IPS DF 6.9 (cell line): ENCODE data around the gene NLGN3.

Source experiments
- DNase-seq: peaks from one replicate; pipeline ENCODE4 v3.0.0-alpha.2; 2013; ENCODE audit warnings: low read depth, low spot score
- H3K27ac ChIP-seq: one replicate; pipeline ENCODE4 v1.5.1; 2013; ENCODE audit warnings: low read length, control low read depth
- H3K27me3 ChIP-seq: 2 replicates; pipeline ENCODE4 v1.6.1; 2013; ENCODE audit warnings: mild to moderate bottlenecking, low read length; ENCODE audit not compliant: control insufficient read depth, insufficient read depth
- H3K36me3 ChIP-seq: 2 replicates; pipeline ENCODE4 v1.6.1; 2013; ENCODE audit warnings: low read length; ENCODE audit not compliant: control insufficient read depth, insufficient read depth
- H3K4me1 ChIP-seq: 2 replicates; pipeline ENCODE4 v1.6.1; 2013; ENCODE audit warnings: low read length; ENCODE audit not compliant: control insufficient read depth, insufficient read depth
- H3K4me3 ChIP-seq: 2 replicates; pipeline ENCODE4 v1.5.1; 2013; ENCODE audit warnings: mild to moderate bottlenecking, low read length
- H3K9me3 ChIP-seq: 2 replicates; pipeline ENCODE4 v1.6.1; 2013; ENCODE audit warnings: low read length, inconsistent platforms; ENCODE audit not compliant: control insufficient read depth, insufficient read depth
- WGBS: extraction: QIAGEN DNeasy Blood & Tissue Kit; methylation state at CpG from one replicate; pipeline ENCODE4 v1.1.7; 2013; ENCODE audit warnings: mixed read lengths, missing lambda C conversion rate; ENCODE audit not compliant: insufficient read length, insufficient coverage; 5-methylcytosine and 5-hydroxymethylcytosine counted together

NLGN3 gene

DNA sequence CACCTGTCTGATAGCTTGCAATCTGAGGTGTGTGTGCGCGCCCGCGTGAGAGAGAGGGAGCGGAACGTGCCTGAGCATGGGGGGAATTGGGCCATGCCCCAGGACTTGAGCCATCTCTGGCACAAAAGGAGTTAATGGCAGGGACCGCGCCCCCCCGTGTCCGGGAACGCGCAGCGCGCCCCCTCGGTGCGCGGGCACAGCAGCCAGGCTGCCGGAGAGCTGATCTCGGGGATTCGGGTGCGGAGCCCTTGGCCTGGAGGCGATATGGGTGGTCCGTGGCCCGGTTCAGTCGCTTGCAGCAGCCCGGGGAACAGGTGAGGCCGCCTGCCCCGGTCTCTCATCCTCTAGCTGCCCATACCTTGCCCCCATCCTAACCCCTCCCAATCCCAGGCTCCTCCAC, at the start of gene NLGN3:
TSS of gene NLGN3 (plus strand) at position 191 of the 400 bp plus-strand sequence. CDS start 2,909 bp downstream, outside the sequence.
- Histone ChIP-seq H3K9me3 (no peaks in the 10 kb centered on the region), H3K4me3 (peak within 1 kb of the TSS; percentile 55; the same call in 1 of the 2 replicates), H3K4me1 (peaks cover 2% of the 10 kb centered on the region), H3K36me3 (peaks cover 6% of the 10 kb centered on the region; the same call in 1 of the 2 replicates), H3K27me3 (no peaks in the 10 kb centered on the region), H3K27ac (no peak within 1 kb of the TSS)
- DNase-seq, result no peak
- WGBS, result no CpG with 5 or more reads among the region's 28 CpGs

DNA sequence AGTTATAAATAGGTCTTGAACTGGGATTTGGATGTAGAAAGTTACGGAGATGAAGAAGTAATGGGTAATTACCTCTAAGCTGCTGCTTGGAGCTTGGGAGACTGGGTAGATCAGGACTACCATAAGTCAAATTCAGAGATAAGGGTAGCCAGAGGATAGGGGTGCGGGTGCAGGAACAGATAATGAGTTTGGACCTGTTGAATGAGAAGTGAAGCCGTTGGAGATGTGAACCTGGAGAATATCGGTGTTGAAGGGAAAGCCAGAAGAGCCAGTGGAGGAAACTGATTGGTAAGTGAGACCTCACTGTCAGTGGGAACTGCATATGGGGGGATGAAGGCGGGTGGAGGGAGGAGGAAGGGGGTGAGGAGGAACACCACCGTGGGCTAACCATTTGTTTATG, 49.6 kb upstream of the NLGN3 start:
- DNase-seq, result no peak
- Histone ChIP-seq H3K27me3 (no peaks in the 10 kb centered on the region), H3K9me3 (no peaks in the 10 kb centered on the region), H3K4me1 (peaks cover 4% of the 10 kb centered on the region; the same call in 1 of the 2 replicates), H3K36me3 (no peaks in the 10 kb centered on the region), H3K4me3 (peak overlapping the region; percentile 73; the same call in 1 of the 2 replicates), H3K27ac (no peak overlapping the region)
- WGBS, result no CpG with 5 or more reads among the region's 6 CpGs

DNA sequence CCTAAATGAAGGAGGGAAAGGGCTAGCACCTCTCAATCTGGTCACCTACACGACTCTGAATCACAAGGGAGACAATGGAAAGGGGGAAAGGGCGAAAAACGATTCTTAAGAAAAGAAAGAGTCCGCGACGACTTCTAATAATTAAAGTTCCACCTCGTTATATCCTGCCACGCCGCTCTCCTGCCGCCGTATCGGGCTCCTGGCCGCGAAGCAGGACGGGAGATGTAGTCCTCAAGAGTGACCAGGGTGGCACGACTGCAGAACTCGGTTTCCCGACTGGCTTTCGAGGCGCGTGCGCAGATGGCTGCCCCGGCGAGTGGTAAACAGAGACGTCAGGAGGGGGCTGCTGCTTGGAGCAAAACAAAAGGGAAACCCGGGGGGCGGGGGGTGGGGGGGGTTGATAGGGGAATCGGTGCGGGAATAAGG, 49.1 kb upstream of the NLGN3 start, which contains the start of gene FOXO4:
TSS of gene FOXO4 (plus strand) at position 297 of the 426 bp plus-strand sequence. CDS start 678 bp downstream, outside the sequence.
- Histone ChIP-seq H3K27ac (no peak within 1 kb of the TSS), H3K27me3 (no peaks in the 10 kb centered on the region), H3K4me1 (peaks cover 4% of the 10 kb centered on the region; the same call in 1 of the 2 replicates), H3K4me3 (peak within 1 kb of the TSS; percentile 73; the same call in 1 of the 2 replicates), H3K36me3 (no peaks in the 10 kb centered on the region), H3K9me3 (no peaks in the 10 kb centered on the region)
- DNase-seq, result no peak
- no CpG with 5 or more reads among the region's 29 CpGs for WGBS

DNA sequence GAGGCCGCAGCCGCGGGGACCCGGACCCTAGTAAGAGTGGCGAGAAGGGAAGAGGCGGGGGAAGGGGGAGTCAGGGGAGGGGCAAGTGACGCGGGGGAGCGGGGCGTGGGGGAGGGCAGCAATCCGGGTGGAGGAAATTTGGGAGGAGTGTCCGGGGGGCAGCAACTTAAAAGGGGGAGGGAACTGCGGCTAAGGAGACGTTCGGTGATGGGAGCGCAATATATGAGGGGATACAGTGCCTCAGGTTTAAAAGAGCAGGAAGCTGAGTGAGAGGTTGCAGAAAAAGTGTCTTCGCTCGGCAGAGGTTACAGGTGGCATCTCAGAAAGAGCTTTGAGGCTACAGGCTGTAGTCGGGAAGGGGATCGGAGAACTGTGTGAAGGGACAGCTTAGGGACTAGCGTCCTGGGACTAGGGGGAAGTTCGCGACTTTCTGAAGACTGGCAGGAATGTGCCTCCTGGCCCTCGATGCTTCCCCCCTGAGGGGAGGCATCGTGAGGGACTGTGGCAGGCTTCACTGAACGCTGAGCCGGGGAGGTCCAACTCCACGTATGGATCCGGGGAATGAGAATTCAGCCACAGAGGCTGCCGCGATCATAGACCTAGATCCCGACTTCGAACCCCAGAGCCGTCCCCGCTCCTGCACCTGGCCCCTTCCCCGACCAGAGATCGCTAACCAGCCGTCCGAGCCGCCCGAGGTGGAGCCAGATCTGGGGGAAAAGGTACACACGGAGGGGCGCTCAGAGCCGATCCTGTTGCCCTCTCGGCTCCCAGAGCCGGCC, 48.5 kb upstream of the NLGN3 start:
- peaks cover 4% of the 10 kb centered on the region; the same call in 1 of the 2 replicates for H3K4me1 ChIP-seq
- H3K27ac ChIP-seq, result no peak overlapping the region
- peak overlapping the region; percentile 73; the same call in 1 of the 2 replicates for H3K4me3 ChIP-seq
- no peak for DNase-seq
- no CpG with 5 or more reads among the region's 46 CpGs for WGBS
- H3K9me3 ChIP-seq, result no peaks in the 10 kb centered on the region
- H3K27me3 ChIP-seq, result no peaks in the 10 kb centered on the region
- H3K36me3 ChIP-seq, result no peaks in the 10 kb centered on the region

DNA sequence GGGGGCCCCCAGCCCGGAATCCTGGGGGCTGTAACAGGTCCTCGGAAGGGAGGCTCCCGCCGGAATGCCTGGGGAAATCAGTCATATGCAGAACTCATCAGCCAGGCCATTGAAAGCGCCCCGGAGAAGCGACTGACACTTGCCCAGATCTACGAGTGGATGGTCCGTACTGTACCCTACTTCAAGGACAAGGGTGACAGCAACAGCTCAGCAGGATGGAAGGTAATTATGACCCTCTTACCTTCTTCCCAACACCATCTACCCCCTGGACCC, 47.9 kb upstream of the NLGN3 start:
- Histone ChIP-seq H3K27ac (no peak overlapping the region), H3K9me3 (no peaks in the 10 kb centered on the region), H3K4me1 (peaks cover 4% of the 10 kb centered on the region; the same call in 1 of the 2 replicates), H3K36me3 (no peaks in the 10 kb centered on the region), H3K4me3 (peak overlapping the region; percentile 73; the same call in 1 of the 2 replicates), H3K27me3 (no peaks in the 10 kb centered on the region)
- DNase-seq, result no peak
- no CpG with 5 or more reads among the region's 9 CpGs for WGBS

DNA sequence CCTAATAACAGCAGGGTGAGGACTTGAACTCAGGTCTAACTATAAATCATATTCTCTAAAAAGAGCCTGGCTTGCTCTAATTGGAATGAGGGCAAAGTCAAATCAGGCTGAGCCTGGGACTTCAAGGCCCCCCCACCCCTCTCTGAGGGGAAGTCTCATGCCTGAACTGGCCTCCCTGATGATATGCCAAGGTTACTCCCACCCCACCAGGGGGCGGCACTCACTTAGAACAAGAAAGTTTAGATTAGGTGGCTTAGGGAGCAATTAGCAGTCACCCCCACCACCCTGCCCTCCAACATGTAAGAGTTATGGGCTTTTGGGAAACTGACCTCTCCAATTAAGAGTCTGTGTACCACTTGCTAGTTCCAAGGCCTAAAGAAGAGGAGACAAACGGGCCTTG, 46.3 kb upstream of the NLGN3 start:
- Histone ChIP-seq H3K36me3 (no peaks in the 10 kb centered on the region), H3K27ac (no peak overlapping the region), H3K27me3 (no peaks in the 10 kb centered on the region), H3K4me3 (no peak overlapping the region), H3K9me3 (no peaks in the 10 kb centered on the region), H3K4me1 (peaks cover 4% of the 10 kb centered on the region; the same call in 1 of the 2 replicates)
- DNase-seq, result no peak
- WGBS, result no CpG with 5 or more reads among the region's 2 CpGs

DNA sequence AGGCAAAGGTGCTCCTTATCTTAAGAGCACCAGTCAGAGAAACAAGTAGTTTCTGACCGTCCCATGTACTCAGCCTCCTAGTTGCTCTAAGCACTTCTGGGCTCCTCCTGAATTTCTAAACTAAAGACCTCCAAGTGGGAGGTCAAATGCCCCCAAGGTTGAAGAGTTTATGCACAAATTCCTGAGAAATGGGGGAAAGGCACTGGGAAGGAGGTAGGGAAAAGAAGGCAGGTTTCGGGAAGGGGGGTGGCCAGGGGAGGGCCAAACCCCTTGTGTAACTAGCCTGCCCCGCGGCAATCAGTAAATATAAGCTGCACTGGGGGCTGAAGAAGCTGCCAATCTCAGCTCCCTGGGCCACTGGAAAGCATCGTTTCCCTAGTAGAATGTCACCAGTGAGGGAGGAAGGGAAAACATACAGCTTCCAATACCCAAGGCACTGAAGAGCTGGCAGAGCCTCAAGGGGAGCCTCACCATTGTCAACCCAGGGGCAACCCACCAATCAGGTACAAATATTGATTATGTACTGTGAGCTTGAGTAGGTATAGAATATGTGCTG, 45.6 kb upstream of the NLGN3 start:
- no peak for DNase-seq
- WGBS, result no CpG with 5 or more reads among the region's 5 CpGs
- no peaks in the 10 kb centered on the region for H3K27me3 ChIP-seq
- no peak overlapping the region for H3K27ac ChIP-seq
- no peaks in the 10 kb centered on the region for H3K9me3 ChIP-seq
- peaks cover 4% of the 10 kb centered on the region; the same call in 1 of the 2 replicates for H3K4me1 ChIP-seq
- H3K36me3 ChIP-seq, result no peaks in the 10 kb centered on the region
- no peak overlapping the region; the same call in 1 of the 2 replicates for H3K4me3 ChIP-seq

DNA sequence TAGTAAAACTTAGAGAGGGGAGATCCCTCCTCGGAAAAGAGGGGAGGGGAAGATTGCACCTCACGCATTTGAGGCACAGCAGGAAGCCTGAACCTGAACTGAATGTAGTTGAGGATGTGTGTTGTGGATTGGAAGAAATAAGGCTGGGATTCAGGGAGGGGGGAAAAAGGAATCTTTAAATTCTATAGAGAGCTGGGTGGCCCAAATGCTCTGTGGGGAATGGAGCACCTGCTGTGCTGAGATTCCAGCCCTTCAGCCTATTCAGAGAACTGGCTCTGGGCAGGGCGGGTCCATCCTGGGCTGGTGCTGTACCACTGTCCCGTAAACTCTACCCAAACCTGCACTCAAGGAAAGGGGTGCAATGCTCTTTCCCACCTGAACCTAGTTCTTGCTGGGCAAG, 44.9 kb upstream of the NLGN3 start:
- H3K27ac ChIP-seq, result no peak overlapping the region
- WGBS, result no CpG with 5 or more reads among the region's 4 CpGs
- no peak for DNase-seq
- no peaks in the 10 kb centered on the region for H3K9me3 ChIP-seq
- no peaks in the 10 kb centered on the region for H3K36me3 ChIP-seq
- no peaks in the 10 kb centered on the region for H3K27me3 ChIP-seq
- H3K4me1 ChIP-seq, result peaks cover 9% of the 10 kb centered on the region
- H3K4me3 ChIP-seq, result no peak overlapping the region; the same call in 1 of the 2 replicates

DNA sequence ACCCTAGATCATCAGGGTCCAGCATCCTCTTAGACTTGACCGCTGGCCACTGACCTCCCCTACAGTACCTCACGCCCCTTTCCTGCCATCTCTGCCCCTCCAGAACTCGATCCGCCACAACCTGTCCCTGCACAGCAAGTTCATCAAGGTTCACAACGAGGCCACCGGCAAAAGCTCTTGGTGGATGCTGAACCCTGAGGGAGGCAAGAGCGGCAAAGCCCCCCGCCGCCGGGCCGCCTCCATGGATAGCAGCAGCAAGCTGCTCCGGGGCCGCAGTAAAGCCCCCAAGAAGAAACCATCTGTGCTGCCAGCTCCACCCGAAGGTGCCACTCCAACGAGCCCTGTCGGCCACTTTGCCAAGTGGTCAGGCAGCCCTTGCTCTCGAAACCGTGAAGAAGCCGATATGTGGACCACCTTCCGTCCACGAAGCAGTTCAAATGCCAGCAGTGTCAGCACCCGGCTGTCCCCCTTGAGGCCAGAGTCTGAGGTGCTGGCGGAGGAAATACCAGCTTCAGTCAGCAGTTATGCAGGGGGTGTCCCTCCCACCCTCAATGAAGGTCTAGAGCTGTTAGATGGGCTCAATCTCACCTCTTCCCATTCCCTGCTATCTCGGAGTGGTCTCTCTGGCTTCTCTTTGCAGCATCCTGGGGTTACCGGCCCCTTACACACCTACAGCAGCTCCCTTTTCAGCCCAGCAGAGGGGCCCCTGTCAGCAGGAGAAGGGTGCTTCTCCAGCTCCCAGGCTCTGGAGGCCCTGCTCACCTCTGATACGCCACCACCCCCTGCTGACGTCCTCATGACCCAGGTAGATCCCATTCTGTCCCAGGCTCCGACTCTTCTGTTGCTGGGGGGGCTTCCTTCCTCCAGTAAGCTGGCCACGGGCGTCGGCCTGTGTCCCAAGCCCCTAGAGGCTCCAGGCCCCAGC, 43.8 kb upstream of the NLGN3 start:
- no peak overlapping the region for H3K27ac ChIP-seq
- H3K4me3 ChIP-seq, result no peak overlapping the region
- WGBS, result no CpG with 5 or more reads among the region's 31 CpGs
- no peaks in the 10 kb centered on the region for H3K9me3 ChIP-seq
- peaks cover 9% of the 10 kb centered on the region for H3K4me1 ChIP-seq
- no peak for DNase-seq
- H3K27me3 ChIP-seq, result no peaks in the 10 kb centered on the region
- H3K36me3 ChIP-seq, result no peaks in the 10 kb centered on the region

DNA sequence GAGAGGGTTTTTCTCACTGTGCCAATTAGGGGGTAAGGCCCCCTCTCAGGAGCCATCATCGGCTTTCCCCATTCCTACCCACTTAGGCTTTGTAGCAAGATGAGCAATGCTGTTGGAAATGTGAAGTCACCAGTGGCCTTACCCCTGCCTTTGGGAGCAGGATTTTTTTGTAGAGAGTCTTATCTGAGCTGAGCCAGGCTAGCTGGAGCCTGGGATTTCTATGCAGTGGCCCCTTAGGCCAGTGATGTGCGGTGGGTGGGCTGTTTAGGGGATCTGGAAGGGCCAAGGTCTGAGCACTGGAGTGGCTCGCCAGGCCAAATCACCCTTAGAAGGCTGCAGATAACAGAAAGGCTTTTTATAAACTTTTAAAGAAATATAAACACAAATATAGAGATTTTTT, 42.3 kb upstream of the NLGN3 start:
- no peak overlapping the region for H3K4me3 ChIP-seq
- H3K27ac ChIP-seq, result no peak overlapping the region
- no peaks in the 10 kb centered on the region for H3K9me3 ChIP-seq
- peaks cover 9% of the 10 kb centered on the region for H3K4me1 ChIP-seq
- no peaks in the 10 kb centered on the region for H3K36me3 ChIP-seq
- WGBS, result no CpG with 5 or more reads among the region's 3 CpGs
- no peak for DNase-seq
- no peaks in the 10 kb centered on the region for H3K27me3 ChIP-seq
